DMS79 treated with DMSO at 0.1 percent for 48 hours (cell line): Measurements from ENCODE around the gene SELENOI.
"Not testable (repeated sequence)": the region's sequence is repeated elsewhere in the genome, so short reads cannot be mapped to it uniquely, and the experiment has no call there.

Experiments used
- DNase-seq: peaks from one replicate; lab custom pipeline; 2025; lab: John Stamatoyannopoulos, UW

SELENOI gene

DNA sequence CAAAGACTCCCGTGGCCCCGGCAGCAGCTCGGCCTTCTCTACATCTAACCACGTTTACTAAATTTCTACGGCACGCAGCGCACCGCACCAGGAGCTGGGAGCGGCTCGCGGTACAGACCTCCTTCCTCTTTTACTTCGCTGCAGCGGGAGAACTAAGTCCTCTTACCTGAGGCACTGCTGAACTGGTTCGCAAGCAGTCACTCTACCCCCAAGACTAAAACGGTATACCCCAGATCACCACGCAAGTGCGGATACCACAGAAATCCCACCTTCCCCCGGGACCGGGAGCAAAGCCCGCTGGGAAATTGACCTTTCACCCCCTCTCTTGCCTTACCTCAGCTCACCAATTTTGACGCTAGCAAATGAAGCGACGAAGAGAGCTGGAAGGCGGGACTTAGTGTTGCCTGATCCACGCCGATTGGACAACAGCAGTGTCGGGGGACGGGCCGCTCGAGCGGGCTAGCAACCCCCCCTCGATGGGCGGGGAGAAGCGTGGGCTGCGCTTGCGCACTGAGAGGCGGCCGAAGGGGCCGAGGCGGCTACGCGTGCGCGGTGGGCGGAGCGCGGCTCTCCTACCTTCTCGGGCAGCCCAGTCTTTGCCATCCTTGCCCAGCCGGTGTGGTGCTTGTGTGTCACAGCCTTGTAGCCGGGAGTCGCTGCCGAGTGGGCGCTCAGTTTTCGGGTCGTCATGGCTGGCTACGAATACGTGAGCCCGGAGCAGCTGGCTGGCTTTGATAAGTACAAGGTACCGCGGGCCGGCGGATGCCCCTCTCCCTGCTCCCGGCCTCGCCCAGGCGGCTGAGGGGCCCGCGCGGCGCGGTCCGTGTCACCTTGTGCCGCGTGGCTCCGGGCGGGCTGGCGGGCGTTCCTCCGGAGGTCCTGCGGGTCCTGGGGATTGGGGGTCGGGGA is at the start of gene SELENOI:
SELENOI (plus strand) TSS at position 599 of the 909 bp plus-strand sequence; CDS start at position 689, 90 bp downstream.
- DNase-seq = peak; percentile 99

DNA sequence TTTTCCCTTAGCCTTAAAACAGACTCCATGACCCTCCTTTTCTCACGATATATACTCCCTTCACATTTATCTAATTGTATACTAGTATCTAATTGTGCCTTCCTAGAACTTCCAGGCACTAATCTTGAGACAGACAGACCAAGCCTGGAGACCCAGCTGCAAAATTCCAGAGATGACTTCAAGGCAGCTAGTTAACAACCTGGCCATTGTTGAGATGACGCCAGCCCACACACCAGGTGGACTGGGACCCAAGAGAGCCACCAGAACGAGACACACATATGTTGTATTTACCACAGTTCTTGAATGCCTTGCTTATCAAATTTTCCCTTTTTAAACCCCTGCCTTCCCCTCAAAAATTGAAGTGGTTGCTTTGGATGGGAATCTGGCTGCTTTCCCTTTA is 48.9 kb upstream of the SELENOI start:
- no peak for DNase-seq

GRCh38 chr2:26298286-26298637 is 47.7 kb upstream of the SELENOI start:
- no peak for DNase-seq

GRCh38 chr2:26298638-26299393 is 47.1 kb upstream of the SELENOI start:
- DNase-seq = no peak

DNA sequence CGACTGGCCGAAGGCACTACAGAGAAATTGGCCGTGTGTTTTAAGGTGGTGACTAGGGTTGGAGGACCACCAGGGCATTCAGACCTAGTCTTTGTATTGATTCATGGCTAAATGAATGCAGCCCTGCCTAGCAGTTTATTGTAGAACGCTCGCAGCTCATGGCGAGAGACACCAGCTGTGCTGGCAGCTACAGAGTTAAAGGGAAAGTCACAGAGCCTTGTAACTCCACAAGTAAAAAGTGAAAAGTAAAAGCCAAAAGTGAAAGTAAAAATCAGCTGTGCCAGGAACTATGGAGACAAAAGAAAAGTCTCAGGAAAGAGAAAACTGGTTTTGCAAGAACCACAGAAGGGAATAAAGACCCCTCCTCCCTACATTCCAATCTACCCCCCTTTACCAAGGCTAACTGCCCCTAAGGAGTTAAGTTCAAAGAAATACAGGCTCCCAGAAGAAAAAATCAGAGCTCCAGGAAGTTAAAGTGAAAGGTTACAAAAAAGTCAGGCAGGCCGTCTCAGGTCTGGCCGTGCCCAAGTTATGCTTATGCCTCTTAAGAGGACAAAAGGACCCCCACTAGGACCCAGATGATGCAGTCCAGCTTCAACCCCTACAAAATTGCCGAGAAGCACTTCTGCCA is 46.4 kb upstream of the SELENOI start:
- peak; percentile 75 for DNase-seq

GRCh38 chr2:26300234-26300925 is 45.6 kb upstream of the SELENOI start:
- peak; percentile 11 for DNase-seq

DNA sequence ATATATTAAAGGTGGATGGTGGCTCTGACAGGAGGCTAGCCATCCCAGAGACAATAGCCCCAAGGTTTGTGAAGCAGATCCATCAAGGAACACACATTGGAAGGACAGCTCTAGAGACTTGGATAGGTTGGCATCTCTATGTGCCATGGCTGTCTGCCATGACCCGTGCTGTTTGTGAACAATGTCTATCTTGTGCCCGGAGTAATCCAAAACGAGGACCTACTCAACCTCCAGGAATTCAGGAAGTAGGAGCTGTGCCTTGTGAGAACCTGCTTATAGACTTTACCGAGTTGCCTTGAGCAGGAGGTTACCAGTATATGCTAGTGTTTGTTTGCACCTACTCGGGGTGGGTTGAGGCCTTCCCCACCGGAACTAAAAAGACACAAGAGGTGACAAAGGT is 43.1 kb upstream of the SELENOI start:
- DNase-seq = no peak

DNA sequence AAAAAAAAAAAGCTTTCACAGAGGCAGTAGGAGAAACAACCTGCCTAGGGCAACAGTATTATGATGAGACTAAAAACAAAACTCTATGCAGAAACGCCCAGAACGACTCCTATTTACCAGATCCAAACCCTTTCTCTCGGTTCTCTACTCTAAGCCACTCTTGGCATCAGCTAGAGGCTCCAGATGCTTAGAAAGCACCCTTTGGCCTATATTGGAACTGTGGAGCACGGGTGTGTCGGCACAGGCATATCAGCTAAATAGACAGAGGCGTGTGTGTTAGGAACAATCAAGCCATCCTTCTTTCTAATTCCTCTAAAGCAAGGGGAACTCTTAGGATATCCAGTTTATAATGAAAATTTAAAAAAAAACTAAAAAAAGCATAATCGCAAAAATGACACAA is 40.8 kb upstream of the SELENOI start:
- DNase-seq = not testable (repeated sequence)

GRCh38 chr2:26305540-26305939 is 40.4 kb upstream of the SELENOI start:
- no peak for DNase-seq

DNA sequence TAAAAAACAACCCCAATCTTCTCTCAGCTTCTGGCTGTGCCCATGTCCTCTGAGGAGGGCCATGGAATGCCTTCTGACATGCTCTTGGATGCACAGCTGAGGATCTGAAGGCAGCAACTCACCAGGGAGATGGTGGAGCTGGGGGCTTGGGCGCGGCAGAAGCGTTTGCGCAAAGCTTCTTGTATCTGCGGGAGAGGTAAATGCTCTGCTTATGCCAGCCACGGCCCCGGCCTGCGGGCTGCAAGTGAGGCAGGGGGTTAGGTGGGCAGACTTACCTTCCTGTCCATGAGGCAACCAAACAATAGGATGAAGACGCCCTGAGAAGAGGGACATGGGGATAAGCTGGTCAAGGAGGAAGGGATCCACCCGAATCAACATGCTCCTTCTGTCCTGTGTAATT is 36.0 kb upstream of the SELENOI start:
- DNase-seq = no peak

- no peak for DNase-seq
Observed at GRCh38 chr2:26312471-26312870, 33.5 kb upstream of the SELENOI start.

DNA sequence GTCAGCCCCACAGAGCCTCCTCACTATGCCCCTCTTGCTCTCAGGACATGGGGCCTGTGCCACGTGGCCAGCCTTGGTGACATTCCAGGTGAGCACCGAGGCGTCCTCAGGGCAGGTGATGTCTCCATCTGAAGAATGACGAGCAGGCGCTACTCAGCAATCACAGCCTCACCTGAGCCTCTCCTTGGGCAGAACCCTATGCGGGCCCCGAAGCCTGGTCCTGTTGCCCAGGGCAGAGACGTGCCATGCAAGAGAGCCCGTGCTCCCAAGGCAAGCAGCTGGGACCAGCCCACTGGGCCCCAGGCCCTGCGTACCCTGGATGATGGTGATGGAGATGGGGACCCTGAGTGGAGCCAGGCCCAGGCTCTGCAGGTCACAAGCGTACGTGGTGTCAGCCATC is 32.5 kb upstream of the SELENOI start:
- no peak for DNase-seq

GRCh38 chr2:26314243-26314642 is 31.7 kb upstream of the SELENOI start:
- no peak for DNase-seq

DNA sequence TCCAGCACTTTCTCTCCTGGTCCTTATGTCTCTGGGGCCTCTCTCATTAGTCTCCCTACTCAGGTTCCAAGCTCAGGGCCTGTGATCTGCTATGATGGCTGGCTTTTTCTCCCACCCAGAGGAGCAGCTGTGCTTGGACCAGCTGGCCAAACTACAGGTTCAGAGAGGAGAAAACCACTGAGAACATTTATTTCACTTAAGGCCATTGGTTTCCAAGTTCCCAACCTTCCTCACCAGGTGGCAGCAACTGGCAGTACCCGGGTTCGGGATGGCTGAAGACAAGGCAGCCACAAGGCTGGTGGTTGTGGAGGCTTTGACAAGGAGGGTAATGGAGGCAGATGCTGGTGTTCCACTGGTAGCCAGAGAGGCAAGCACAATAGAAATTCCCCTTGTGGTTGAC is 29.9 kb upstream of the SELENOI start:
- DNase-seq = no peak

DNA sequence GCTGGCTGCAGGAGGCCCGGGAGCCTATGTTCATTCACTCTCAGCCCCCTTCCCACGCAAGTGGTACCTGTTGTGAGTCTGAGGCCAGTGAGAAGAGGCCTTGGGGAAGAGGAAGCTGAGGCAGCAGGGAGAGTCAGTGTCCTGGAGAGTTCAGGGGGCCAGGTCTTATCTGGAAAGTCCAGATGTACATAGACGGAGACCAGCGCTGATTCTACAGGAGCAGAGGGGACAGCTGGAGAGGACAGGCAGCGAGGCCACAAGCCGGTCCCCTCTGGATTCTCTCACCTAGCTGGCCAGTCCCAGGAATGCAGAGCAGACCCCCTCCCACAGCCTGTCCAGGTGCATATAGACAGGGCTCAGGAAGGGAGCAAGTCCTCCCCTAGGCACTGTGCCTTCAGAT is 29.1 kb upstream of the SELENOI start:
- DNase-seq = no peak

GRCh38 chr2:26317377-26318105 is 28.4 kb upstream of the SELENOI start:
- DNase-seq = no peak

- no peak for DNase-seq
Observed at GRCh38 chr2:26318950-26319349, 27.0 kb upstream of the SELENOI start.

- DNase-seq = not testable (repeated sequence)
Observed at GRCh38 chr2:26324479-26324878, 21.5 kb upstream of the SELENOI start.

- no peak for DNase-seq
Observed at GRCh38 chr2:26324903-26325302, 21.0 kb upstream of the SELENOI start.

- DNase-seq = no peak
Observed at GRCh38 chr2:26325851-26326250, 20.1 kb upstream of the SELENOI start.

DNA sequence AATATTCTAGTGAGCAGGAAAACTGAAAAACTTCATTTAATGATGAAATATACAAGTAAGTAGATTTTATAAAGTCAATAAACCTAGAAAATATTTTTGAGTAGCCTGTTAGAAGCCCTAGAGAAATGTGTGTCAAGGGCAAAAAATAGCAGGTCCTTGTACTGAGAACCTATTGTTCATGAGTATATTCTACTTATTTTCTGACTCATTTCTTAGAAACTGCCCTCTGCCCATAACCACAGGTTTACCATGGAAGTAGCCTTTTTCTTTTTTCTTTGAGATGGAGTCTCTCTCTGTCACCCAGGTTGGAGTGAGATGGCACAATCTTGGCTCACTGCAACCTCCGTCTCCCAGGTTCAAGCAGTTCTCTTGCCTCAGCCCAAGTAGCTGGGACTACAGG is 19.4 kb upstream of the SELENOI start:
- DNase-seq = no peak
